Fibroblast of skin of left quadriceps (primary cell): Measurements from ENCODE around the gene GPR152.

Experiments
- DNase-seq, 2 experiments: peaks; one replicate each; pipeline ENCODE4 v3.0.0-alpha.2; 2013; ENCODE audit warnings: low read depth in 2 of 2

Gene GPR152

DNA sequence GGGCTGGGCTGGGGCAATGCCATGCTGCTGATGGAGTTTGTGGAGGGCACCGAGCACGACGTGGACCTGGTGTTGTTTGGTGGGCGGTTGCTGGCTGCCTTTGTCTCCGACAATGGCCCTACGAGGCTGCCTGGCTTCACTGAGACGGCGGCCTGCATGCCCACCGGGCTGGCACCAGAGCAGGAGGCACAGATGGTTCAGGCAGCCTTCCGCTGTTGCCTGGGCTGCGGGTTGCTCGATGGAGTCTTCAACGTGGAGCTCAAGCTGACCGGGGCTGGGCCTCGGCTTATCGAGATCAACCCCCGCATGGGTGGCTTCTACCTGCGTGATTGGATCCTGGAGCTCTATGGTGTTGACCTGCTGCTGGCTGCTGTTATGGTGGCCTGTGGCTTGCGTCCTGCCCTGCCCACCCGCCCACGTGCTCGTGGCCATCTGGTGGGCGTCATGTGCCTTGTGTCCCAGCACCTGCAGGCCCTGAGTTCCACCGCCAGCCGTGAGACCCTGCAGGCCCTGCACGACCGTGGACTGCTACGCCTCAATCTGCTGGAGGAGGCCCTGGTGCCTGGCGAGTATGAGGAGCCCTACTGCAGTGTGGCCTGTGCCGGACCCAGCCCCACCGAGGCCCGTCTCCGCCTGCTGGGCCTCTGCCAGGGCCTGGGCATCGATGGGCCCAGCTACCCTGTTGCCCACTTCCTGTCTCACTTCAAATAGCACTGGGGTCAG, 28.5 kb downstream of the GPR152 start:
- no peak for DNase-seq

DNA sequence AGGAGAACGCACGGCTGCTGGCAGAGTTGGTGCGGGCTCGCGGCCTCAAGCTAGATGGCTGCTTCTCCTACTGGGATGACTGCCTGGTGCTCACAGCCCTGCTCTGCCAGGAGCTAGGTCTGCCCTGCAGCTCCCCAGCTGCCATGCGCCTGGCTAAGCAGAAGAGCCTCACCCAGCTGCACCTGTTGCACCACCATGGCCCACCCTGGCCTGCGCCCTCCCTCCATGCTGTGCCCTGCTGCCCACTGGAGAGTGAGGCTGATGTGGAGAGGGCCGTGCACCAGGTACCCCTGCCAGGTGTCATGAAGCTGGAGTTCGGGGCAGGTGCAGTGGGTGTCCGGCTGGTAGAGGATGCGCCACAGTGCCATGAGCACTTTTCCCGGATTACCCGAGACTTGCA, 29.1 kb downstream of the GPR152 start:
- no peak for DNase-seq

DNA sequence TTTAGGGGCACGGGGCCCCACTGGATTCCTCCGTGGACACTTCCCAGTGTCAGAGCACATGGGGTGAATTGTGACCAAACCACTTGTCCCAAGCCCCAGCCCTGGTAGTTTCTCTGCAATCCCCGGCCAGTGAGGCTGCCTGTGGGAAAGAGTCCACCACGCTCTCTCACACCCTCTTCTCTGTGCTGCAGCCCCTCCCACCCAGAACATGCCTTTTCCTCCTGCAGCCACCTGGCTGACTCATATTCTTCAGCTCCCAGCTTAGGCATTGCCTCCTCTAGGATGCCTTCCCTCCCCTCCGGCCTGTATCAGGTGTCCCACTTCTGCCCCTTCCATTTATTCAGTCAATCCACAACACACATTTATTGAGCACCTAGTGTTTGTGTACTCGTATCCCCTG, 29.6 kb downstream of the GPR152 start:
- DNase-seq = no peak

DNA sequence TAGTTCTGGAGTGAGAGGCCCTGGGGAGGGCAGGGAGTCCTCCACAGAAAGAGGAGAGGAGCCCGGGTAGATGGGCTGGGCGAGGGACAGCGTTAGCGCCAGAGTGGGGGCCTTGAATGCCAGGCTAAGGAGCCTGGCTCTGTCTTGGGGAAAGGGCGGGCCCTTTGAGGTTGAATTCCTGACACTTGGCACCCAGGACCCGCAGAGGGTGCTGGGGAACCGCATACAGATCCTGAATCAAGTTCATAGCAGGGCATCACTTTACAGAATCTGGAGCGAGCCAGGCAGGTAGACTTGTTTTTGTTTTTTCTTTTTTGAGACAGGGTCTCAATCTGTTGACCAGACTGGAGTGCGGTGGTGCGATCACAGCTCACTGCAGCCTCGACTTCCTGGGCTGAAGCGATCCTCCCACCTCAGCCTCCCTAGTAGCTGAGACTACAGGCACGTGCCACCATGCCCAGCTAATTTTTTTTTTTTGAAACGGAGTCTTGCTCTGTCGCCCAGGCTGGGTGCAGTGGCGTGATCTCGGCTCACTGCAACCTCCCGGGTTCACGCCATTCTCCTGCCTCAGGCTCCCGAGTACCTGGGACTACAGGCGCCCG, 31.0 kb downstream of the GPR152 start:
- no peak for DNase-seq

DNA sequence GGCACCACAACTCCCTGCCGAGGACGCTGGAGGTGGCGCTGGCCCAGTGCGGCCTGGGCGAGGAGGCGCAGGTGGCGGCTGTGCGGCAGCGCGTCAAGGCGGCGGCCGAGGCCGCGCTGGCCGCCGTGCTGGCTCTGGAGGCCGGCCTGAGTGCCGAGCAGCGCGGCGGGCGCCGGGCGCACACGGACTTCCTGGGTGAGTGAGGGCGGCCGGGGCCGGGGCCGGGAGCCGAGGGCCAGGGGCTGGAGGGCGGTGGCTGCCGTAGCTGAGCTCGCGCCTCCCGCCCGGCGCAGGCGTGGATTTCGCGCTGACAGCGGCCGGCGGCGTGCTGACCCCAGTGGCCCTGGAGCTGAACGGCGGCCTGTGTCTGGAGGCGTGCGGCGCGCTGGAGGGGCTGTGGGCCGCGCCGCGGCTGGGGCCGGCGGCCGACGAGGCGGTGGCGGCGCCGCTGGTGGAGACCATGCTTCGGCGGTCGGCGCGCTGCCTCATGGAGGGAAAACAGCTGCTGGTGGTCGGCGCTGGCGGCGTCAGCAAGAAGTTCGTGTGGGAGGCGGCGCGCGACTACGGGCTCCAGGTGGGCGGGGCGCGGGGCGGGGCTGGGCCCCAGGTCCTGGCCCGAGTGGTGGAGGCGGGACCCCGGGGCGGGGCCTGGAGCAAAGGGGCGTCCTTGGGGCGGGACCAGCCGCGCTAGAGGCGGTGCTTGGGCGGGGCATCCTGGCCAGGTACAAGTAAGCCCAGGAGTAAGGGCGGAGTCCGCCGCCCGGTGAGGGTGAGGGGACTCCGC, 31.7 kb downstream of the GPR152 start:
- peak; percentile 78 for DNase-seq

DNA sequence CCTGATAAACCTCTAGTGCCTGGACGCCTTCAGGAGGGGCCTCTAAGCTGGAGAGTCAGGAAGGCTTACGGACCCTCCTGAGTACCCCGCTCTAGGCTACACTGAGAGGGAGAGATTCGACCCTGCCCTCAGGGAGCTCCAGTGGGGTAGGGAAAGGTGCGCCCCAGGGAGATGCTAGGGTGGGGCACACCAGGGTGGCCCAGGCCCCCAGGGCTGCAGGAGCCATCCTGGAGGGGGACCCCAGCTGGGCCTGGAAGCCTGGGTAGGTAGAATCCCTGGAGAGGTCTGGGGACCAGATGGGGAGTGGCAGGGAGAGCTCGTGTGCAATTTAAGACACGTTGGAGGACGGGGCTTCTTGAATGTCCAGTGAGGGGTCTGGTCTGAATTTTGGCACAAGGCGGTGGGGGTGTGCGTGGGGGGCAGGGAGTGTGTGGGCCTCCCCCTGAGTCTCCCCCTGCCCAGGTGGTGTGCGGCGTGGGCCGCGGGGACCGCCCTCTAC, 32.3 kb downstream of the GPR152 start:
- no peak for DNase-seq

DNA sequence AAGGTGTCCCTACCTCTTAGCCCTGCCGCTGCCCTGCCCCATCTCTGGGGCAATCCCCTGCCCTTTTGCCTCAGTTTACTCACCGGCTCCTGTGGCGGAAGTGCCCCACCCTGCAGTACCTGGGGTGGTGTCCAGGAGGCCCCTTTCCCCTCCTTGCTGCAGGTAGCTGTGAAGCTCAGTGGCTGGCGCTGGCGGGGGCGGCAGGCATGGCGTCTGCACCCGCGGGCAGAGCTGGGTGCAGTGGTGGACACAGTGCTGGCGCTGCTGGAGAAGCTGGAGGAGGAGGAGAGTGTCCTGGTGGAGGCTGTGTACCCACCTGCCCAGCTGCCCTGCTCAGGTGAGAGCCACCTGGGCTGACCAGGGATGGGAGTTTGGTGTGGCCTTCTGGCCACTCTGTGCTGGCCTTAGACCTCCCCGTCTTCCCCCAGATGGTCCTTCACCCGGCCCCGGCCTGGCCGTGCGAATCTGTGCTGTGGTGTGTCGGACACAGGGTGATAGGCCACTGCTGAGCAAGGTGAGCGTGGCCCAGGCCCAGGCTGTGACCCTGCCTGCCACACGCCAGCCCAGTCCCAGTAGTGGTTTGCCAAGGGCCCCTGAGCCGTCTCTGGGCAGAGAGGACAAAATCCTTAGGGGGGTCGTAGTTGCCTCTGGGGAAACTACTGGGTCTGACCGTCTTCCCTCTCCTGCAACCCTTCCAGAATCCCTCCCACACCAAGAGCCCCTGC, 33.0 kb downstream of the GPR152 start:
- DNase-seq = no peak

DNA sequence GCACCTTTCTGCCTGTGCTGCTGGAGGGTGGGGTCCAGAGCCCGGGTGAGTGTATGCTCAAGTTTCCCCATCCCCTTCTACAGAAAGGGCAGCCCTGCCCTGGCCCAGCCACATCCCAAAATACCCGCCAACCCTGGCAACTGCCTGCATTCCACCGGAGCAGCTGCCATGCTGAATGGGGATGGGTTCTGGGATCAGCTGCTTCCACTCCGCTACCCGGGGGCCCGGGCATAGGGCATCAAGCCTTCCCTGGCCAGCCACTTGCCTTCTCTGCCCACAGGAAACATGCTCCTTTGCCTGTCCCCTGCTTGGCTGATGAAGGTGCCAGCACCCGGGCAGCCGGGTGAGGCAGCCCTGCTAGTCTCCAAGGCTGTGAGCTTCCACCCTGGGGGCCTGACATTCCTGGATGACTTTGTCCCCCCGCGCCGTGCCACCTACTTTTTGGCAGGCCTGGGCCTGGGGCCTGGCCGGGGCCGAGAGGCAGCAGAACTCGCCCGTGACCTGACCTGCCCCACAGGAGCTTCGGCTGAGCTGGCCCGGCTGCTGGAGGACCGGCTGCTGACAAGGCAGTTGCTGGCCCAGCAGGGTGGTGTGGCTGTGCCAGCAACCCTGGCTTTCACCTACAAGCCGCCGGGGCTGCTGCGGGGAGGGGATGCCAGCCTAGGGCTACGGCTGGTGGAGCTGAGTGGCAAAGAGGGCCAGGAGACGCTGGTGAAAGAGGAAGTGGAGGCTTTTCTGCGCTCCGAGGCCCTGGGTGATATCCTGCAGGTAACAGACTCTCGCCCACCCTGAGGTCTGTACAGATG, 33.9 kb downstream of the GPR152 start:
- DNase-seq = no peak

DNA sequence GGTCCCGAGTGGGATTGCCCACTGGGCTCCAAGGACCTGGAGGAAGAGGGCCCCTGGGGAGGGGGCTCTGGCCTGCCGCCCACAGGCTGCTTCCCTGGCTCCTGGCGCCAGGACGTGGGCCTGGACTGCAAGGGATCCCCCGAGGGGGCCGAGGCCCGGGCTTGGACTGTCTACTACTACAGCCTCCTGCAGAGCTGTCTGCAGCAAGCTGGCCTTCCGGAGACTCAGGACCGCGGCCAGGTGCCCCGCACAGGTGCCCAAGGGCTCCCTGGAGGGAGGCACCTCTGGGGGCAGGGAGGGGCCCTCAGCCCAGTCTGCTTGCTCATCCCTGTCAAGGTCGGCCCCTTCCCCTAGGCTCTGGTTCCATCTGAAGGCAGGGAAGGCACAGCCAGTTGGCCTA, 35.1 kb downstream of the GPR152 start:
- no peak for DNase-seq

DNA sequence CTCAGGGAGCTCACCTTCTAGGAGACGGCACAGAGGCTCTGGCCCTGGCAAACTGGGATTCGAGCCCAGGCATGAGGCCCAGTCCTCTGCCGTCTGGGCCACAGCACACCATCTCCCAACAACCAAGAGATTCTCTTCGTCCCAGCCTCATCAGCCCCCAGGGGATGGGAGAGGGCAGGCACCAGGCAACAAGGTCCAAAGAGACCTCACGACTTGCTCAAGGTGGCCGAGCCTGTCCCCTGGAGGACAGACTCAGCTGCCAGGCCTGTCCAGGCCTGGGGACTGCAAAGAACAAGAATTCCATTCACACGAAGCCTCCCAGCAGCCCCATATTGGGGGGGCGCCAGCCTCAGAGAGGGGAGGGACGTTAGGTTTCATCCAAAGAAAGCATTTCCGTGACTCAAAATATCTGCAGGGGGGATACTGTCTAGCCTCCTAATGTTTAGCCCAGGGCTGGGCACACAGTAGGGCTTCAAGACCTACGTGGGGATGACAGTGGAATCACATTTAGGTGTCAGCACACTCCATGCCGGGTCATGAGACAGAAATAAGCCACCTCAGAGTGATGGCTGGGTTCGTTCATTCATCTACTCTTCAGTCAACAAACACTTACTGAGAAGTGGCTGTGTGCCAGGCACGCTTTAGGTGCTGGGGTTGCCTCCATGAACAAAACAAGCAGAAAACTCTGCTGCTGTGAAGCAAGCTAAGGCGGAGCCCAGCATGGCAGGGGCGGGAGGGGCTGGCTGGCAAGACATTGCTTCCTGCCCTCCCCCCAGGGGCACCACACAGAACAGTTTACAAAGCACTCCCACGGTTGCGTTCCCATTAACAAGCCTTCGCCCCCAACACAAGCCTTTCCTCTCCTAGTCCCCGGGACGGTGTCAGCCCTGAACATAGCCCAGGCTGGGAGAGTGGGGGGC, 35.9 kb downstream of the GPR152 start:
- DNase-seq = no peak

DNA sequence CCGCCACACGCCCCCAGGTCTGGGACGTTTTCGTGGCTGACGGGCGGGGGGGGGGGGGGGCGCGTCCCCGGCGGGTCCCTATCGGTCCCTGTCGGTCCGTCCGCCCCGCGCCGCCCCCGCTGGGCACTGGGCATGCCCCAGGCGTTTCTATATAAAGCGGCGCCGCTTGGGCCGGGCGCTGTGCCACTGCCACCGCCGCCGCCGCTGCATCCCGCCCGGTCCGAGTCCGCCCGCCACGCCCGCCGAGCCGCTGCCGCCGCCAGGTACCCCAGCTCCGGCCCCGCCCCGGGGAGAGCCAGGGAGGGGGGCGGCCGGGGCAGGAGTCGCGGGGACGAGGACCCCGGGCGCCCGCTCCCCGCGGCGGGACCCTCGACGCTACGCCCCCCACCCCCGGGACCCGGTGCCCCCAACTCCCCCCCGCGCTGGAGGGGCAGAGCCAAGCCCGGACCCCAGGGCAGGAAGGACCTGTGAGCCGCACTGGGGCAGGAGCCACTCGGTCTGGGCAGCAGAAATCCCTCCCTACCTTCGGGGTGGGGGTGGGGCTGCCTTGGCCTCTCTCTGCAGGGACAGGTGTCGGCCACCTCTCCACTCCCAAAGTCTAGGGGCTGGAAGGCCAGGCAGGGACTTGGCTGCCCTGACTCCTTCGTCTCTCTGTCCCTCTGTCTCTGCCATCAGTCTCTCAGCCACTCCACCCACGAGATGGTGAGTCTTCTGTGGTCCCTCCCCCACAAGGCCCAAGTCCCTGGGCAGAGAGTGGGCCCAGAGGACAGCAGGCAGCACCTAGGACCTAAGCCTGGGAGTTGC, 36.8 kb downstream of the GPR152 start, which contains the start of gene CARNS1:
Gene CARNS1, plus strand, starts transcription at position 178 of the 804 bp plus-strand sequence. Its CDS starts 522 bp downstream, at position 700.
- DNase-seq = no peak

DNA sequence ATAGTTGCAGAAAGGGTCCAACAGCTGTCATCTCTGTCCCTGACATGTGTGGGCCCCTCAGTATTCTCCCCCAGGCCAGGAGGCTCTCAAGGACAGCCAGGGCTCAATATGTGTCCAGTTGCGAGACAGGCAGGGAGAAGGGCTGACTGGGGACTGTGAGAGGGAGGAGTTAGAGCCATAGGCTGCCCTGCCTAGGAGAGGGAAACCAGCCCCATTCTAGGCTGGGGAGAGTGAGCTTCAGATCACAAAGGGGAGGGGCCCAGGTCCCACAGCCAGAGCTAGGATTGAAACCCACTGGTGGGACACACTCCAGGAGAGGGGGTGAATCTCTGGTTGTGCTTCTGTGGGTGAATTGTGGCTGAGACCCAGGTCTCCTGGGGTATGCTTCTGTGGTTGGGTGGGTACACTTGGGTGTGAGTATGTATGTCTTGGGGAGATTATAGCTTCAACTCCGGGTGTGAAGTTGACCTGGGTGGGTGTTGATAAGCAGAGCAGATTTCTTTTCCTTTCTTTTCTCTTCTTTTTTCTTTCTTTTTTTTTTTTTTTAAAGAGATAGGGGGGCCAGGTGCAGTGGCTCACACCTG, 39.2 kb downstream of the GPR152 start:
- no peak for DNase-seq

DNA sequence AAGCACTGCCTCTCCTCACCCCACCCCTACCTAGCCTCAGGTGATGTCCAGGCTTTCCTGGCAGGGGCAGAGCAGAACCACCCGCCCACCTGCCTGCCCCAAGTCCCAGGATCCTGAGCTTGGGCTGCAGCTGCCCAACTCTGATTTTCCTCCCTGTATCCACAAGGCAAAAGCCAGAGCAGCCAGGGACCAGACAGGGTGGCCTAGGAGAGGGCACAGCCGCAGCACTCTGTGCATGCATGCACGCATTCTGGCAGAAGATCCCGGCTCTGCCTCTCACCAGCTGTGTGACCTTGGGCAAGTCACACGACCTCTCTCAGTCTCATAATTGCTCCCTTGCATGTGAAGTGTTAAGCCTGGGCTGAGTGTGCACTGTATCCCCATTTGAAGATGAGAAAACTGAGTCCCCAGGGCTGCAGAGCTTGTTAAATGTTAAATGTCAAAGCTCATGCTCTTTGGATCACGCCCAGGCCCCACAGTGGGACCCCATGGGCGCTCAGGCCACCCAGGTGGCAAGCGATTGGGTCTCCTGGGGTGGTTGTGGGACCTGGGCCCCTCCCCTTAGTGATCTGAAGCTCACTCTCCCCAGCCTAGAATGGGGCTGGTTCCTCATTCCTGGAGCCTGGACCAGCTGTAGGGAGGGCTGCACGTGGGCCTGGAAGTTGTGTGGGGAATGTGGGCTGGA, 39.9 kb downstream of the GPR152 start:
- no peak for DNase-seq

DNA sequence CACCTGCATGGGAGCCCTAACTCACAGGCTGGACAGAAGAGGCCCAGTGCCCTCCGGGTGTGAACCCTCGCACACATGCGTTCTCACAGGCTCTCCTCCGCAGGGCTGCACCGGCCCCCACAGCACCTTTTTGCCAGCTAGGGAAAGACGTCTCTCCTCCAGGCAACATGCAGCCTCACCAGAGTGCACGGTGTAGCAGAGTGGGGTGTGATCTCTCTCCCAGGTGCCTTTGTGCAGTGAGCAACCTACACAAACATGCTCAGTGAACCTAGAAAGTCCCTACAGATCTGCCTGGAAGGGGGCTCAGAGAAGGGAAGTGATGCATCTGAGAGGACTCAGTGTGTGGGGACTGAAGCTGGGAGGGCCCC, 40.8 kb downstream of the GPR152 start:
- no peak for DNase-seq

DNA sequence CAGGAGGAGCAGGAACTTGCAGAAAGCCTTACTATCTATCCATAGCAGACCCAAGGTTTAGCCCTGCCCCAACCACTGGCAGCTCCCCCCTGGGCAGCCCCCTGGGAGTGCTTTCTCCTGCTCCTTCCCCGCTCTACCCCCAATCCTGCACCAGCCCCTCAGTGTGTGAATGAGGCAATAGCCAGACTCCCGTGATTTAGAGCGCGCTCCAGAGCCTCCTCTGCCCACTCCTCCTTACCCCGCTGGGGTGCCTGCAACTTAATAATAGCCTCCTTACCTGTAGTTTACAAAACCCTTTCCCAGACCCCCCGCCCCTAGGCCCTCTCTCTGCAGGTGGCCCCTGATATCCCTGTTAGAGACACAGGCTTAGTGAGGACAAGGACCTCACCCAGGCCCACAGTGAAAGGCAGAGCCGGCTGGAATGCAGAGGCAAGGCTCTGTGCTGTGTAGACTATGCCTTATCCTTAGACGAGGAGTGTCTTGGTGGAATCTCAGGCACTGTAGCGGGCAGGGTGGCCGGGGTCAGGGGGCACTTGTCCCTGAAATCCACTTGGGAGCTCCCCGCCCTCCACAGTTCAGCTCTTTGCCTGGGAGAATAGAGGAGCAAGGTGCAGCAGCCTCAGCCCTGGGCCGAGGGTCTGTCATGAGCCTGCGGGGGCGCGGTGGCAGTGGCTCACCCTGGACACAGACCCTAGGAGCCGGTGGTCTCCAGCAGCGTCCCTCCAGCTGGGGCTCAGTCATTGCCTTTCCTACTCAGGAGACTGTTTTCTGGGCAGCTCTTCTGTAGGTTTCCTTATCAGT, 41.3 kb downstream of the GPR152 start:
- no peak for DNase-seq

DNA sequence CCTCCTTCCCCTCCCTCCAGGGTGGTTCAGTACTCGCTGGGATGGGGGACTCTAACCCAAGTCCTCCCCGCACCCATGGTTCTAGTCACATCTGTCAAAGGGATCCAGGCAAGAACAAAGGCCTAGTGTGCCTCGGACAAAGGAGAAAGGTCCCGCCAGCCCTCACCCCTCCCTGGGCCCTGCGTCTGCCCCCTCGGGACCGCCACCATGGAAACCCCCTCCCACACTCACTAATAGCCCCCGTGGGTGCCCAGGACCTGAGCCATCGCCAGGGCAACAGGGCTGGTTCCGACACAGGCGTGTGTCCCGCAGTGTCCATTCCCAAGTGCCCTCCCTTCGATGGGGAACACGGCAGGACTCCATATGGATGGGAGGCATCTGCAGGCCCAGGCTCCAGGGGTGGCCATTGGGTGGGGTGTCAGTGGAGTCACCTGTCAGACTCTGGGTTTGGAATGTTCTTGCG, 42.1 kb downstream of the GPR152 start:
- DNase-seq = no peak

DNA sequence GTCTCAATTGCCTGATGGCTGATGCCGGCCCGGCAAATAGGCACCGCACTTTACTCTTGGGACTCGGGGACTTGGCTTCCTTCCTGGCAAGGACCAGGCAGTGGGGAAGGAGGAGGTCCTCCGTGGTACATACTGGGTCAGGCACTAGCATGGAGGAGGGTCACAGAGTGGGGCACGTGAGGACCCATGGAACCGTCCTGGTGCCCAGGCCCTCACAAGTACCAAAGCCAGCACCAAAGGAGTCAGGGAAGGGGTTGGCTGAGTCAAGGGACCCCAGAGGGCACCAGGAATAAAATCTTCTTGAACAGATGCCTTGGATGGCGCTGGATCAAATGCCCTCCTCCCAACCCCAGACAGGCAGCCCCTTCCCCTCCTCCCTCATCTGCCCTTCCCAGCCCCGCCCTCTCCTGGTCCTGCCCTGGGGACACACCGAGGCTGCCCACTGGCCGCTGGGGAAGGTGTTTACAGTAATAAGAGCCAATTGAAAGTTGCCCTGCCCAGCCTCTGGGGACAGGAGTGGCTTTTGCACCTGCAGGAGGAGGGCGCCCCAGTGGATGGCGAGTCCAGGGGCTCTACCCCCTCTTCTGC, 42.7 kb downstream of the GPR152 start:
- no peak for DNase-seq
